KMS-11 (cell line): ENCODE measurements around the gene HYKK.

Source experiments
- H2AFZ ChIP-seq: fragments of 200-600 bp; sonication (generic); 2 replicates; pipeline ENCODE4 v1.6.1; 2016; ENCODE audit warnings: antibody characterized with exemption, mixed run types, low read depth
- H3K27ac ChIP-seq: fragments of 200-600 bp; sonication (generic); 2 replicates; pipeline ENCODE4 v1.6.1; 2016; ENCODE audit warnings: mild to moderate bottlenecking, mixed run types
- H3K27me3 ChIP-seq: fragments of 200-600 bp; sonication (generic); 2 replicates; pipeline ENCODE4 v1.6.1; 2017; ENCODE audit warnings: mild to moderate bottlenecking, low read depth, mixed run types, moderate library complexity; ENCODE audit not compliant: insufficient read depth
- H3K36me3 ChIP-seq: fragments of 200-600 bp; sonication (generic); 2 replicates; pipeline ENCODE4 v1.6.1; 2017; ENCODE audit warnings: mild to moderate bottlenecking, mixed run types; ENCODE audit not compliant: insufficient read depth
- H3K4me1 ChIP-seq: fragments of 200-600 bp; sonication (generic); 2 replicates; pipeline ENCODE4 v1.6.1; 2016; ENCODE audit warnings: mild to moderate bottlenecking, low read depth, mixed run types; ENCODE audit not compliant: poor library complexity, severe bottlenecking
- H3K4me2 ChIP-seq: fragments of 200-600 bp; sonication (generic); 2 replicates; pipeline ENCODE4 v1.7.0; 2016; ENCODE audit warnings: mild to moderate bottlenecking, mixed run types
- H3K4me3 ChIP-seq: fragments of 200-600 bp; sonication (generic); IDR thresholded peaks from 2 replicates; pipeline ENCODE4 v1.6.1; 2017; ENCODE audit warnings: low read depth, low read length, mixed read lengths; ENCODE audit not compliant: insufficient read depth
- H3K79me2 ChIP-seq: fragments of 200-600 bp; sonication (generic); 2 replicates; pipeline ENCODE4 v1.6.1; 2016; ENCODE audit warnings: low read depth, mixed run types; ENCODE audit not compliant: insufficient read depth
- H3K9ac ChIP-seq: fragments of 200-600 bp; sonication (generic); 2 replicates; pipeline ENCODE4 v1.6.1; 2016; ENCODE audit warnings: mild to moderate bottlenecking, mixed run types
- H4K20me1 ChIP-seq: fragments of 200-600 bp; sonication (generic); 2 replicates; pipeline ENCODE4 v1.6.1; 2016; ENCODE audit warnings: mild to moderate bottlenecking, mixed run types; ENCODE audit not compliant: insufficient read depth
- TF ChIP-seq, protein P1 (sequence below): fragments of 200-600 bp; sonication (generic); conservative IDR thresholded peaks from 2 replicates; pipeline ENCODE4 v1.6.1; 2017; ENCODE audit warnings: low read depth, mild to moderate bottlenecking, antibody characterized with exemption, low read length, moderate library complexity, mixed read lengths

The HYKK gene

DNA sequence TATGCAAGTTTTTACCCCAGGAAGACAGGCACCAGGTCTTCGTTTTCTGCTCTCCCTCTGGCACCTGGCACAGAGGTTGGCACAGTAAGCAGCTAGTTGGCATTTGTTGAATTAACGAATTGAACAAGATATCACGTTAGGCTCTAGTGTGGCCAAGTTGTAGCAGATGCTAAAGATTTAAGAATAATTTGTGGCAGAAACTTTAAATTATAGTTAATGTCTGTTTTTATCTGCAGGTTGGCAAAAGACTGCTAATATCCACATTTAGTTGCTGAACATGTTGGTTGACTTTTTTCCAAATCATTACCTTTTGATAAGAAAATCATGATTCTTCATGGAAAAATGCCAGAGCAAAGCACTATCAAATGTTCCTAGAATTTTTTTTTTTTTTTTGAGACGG is 66.0 kb downstream of the HYKK start:
- no peak overlapping the region for H3K27ac ChIP-seq
- no peak overlapping the region for H3K4me3 ChIP-seq
- no peak overlapping the region for H2AFZ ChIP-seq
- TF ChIP-seq, protein P1, sequence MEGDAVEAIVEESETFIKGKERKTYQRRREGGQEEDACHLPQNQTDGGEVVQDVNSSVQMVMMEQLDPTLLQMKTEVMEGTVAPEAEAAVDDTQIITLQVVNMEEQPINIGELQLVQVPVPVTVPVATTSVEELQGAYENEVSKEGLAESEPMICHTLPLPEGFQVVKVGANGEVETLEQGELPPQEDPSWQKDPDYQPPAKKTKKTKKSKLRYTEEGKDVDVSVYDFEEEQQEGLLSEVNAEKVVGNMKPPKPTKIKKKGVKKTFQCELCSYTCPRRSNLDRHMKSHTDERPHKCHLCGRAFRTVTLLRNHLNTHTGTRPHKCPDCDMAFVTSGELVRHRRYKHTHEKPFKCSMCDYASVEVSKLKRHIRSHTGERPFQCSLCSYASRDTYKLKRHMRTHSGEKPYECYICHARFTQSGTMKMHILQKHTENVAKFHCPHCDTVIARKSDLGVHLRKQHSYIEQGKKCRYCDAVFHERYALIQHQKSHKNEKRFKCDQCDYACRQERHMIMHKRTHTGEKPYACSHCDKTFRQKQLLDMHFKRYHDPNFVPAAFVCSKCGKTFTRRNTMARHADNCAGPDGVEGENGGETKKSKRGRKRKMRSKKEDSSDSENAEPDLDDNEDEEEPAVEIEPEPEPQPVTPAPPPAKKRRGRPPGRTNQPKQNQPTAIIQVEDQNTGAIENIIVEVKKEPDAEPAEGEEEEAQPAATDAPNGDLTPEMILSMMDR = no peak
- H3K4me2 ChIP-seq = no peak overlapping the region
- H3K36me3 ChIP-seq = no peaks in the 10 kb centered on the region; the same call in 1 of the 2 replicates
- H3K4me1 ChIP-seq = peaks cover 48% of the 10 kb centered on the region
- peaks cover 16% of the 10 kb centered on the region for H4K20me1 ChIP-seq
- no peak overlapping the region for H3K9ac ChIP-seq
- no peaks in the 10 kb centered on the region for H3K27me3 ChIP-seq
- H3K79me2 ChIP-seq = peaks cover 99% of the 10 kb centered on the region

DNA sequence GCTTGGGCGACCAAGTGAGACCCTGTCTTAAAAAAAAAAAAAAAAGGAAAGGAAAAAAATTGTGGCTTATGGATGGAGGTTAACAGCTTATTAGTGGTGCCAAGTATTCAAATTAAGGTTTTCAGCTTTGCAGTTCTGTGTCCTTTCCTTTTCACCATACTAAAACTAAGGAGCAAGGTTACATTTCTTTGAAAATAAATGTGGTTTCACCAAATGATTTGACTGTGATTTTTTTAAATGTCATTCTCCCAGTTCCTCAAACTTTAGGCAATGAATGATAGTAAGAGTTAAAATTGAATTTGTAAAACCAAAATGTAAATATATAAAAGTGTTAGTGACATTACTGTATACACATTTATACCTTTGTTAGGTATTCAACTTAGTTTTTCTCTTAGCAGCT is 67.6 kb downstream of the HYKK start:
- Histone ChIP-seq H2AFZ (no peak overlapping the region), H3K9ac (no peak overlapping the region), H3K36me3 (no peaks in the 10 kb centered on the region; the same call in 1 of the 2 replicates), H3K27me3 (no peaks in the 10 kb centered on the region), H3K4me3 (no peak overlapping the region), H3K79me2 (peaks cover 99% of the 10 kb centered on the region), H3K27ac (no peak overlapping the region), H3K4me1 (peaks cover 39% of the 10 kb centered on the region), H3K4me2 (no peak overlapping the region), H4K20me1 (peaks cover 16% of the 10 kb centered on the region)
- TF ChIP-seq, protein P1 = no peak
